Iris pigment epithelial cell (primary cell): Measurements from ENCODE around the gene TAF3.
A peak's percentile ranks its signal among the peaks of the same experiment; 100 is the strongest.
"Not testable (repeated sequence)": the region's sequence is repeated elsewhere in the genome, so short reads cannot be mapped to it uniquely, and the experiment has no call there.

Experiments used
- DNase-seq: peaks from one replicate; pipeline ENCODE4 v3.0.0-alpha.2; 2011; ENCODE audit warnings: low read depth

The TAF3 gene

GRCh38 chr10:7968510-7969112 is 150.3 kb downstream of the TAF3 start:
- no peak for DNase-seq

GRCh38 chr10:7969623-7970022 is 151.3 kb downstream of the TAF3 start:
- DNase-seq, result no peak

GRCh38 chr10:7971949-7972348 is 153.6 kb downstream of the TAF3 start:
- no peak for DNase-seq

- no peak for DNase-seq
Measured at GRCh38 chr10:7972367-7972766, 154.1 kb downstream of the TAF3 start.

GRCh38 chr10:7980196-7980595 is 161.9 kb downstream of the TAF3 start:
- no peak for DNase-seq

GRCh38 chr10:7982727-7983126 is 164.4 kb downstream of the TAF3 start:
- no peak for DNase-seq

GRCh38 chr10:7984325-7984724 is 166.0 kb downstream of the TAF3 start:
- no peak for DNase-seq

GRCh38 chr10:7984896-7985295 is 166.6 kb downstream of the TAF3 start:
- DNase-seq, result no peak

- peak; percentile 60 for DNase-seq
Measured at GRCh38 chr10:7986851-7987250, 168.5 kb downstream of the TAF3 start.

GRCh38 chr10:7988989-7989388 is 170.7 kb downstream of the TAF3 start:
- DNase-seq, result no peak

- no peak for DNase-seq
Measured at GRCh38 chr10:7998831-7999230, 180.5 kb downstream of the TAF3 start.

- no peak for DNase-seq
Measured at GRCh38 chr10:8004469-8005000, 186.2 kb downstream of the TAF3 start.

GRCh38 chr10:8006274-8006999 is 188.1 kb downstream of the TAF3 start:
- no peak for DNase-seq

GRCh38 chr10:8009031-8009430 is 190.7 kb downstream of the TAF3 start:
- DNase-seq, result no peak

GRCh38 chr10:8013006-8013405 is 194.7 kb downstream of the TAF3 start:
- DNase-seq, result no peak

GRCh38 chr10:8013619-8014018 is 195.3 kb downstream of the TAF3 start:
- no peak for DNase-seq

GRCh38 chr10:8014649-8015048 is 196.3 kb downstream of the TAF3 start:
- DNase-seq, result no peak

- peak; percentile 16 for DNase-seq
Measured at GRCh38 chr10:8017277-8017676, 199.0 kb downstream of the TAF3 start.

- no peak for DNase-seq
Measured at GRCh38 chr10:8023321-8023720, 205.0 kb downstream of the TAF3 start.

GRCh38 chr10:8023851-8024250 is 205.5 kb downstream of the TAF3 start:
- no peak for DNase-seq

GRCh38 chr10:8026349-8027259 is 208.3 kb downstream of the TAF3 start:
- DNase-seq, result no peak

GRCh38 chr10:8031211-8031610 is 212.9 kb downstream of the TAF3 start:
- not testable (repeated sequence) for DNase-seq

- no peak for DNase-seq
Measured at GRCh38 chr10:8032558-8032957, 214.3 kb downstream of the TAF3 start.
